GM18526 (cell line): ENCODE measurements around the gene NFKBIA.

Experiments
- POLR2A ChIP-seq: IDR thresholded peaks from 3 replicates; pipeline ENCODE4 v1.6.1; 2011; ENCODE audit not compliant: insufficient read length; ENCODE audit errors: extremely low read depth

NFKBIA gene

DNA sequence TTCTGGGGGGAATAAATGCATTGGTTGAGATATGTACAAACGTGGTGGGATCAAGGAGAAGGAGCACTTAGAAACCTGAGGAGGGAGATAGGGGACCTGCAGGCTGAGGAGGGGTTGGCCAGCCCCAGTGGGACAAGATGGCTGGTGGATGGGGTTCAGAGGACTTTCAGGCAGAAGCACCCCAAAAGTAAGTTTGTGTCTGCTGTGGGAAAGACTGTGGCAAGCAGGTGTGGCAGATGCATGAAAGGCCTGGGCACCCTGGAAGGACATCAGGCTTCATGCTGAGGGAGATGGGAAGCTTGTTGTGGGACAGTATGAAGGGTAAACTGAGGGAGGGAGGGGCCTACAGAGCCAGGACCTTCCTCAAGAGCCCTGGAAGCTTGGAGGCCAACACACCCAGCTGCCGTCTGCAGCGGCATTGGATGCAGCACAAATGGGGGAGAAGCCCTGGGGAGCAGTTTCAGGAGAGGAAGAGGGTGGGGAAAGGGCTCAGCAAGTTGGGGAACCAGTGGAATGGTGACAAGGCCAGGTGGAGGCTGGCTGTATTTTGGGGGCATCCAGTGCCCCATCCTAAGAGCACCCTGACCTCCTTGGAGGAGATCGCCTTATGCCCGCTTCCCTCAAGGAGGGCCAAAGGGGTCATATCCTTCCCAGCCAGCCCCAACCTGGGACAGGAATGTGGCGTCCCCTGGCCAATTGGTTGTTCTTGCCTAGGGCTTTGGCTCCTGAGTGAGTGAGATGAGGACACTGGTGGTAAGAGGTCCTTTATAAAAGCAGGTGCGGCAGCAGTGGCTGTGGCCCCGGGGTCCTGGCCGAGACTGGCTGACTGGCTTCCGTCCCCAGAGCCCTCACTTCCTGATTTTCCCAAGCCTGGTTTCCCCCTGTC is 20.7 kb downstream of the NFKBIA start:
- no peak for TF ChIP-seq POLR2A

DNA sequence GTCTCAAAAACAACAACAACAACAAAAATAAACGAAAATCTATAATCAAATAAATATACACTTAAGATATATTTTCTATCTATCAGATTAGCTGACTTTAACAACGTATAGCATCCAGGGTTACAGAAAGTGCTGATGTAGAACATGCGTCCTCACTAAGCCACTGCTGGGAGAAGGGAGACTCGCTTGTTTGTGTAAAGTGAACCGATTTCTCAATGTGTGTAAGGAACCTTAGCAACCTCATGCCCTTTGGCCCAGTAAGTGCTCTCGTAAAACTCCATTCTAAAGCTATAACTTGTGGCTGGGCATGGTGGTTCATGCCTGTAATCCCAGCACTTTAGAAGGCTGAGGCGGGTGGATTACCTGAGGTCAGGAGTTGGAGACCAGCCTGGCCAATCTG is 23.8 kb downstream of the NFKBIA start:
- TF ChIP-seq POLR2A = no peak

DNA sequence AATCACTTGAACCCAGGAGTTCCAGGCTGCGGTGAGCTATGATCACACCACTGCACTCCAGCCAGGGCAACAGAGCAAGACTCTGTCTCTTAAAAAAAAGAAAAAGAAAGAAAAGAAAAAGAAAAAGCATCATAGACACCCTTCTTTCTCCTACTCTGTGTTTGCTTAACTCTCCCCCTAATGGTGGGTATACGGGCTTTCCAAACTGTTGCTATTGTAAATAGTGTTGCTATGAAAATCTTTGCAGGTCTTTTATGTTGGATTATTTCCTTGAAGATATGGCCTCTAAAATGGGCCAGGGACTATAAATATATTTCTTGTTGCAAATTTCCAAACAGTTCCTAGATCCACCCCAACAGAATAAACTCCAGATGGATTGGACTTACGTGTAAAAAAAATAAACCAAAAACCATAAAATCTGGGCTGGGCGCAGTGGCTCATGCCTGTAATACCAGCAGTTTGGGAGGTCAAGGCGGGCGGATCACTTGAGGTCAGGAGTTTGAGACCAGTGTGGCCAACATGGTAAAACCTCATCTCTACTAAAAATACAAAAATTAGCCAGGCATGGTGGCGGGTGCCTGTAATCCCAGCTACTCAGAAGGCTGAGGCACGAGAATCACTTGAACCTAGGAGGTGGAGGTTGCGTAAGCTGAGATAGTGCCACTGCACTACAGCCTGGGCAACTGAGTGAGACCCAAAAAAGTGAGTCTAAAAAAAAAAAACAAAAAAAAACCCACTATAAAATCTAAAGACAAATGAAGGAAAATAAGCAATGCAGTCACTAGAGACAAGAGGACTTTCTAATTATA is 25.9 kb downstream of the NFKBIA start:
- TF ChIP-seq POLR2A = no peak

DNA sequence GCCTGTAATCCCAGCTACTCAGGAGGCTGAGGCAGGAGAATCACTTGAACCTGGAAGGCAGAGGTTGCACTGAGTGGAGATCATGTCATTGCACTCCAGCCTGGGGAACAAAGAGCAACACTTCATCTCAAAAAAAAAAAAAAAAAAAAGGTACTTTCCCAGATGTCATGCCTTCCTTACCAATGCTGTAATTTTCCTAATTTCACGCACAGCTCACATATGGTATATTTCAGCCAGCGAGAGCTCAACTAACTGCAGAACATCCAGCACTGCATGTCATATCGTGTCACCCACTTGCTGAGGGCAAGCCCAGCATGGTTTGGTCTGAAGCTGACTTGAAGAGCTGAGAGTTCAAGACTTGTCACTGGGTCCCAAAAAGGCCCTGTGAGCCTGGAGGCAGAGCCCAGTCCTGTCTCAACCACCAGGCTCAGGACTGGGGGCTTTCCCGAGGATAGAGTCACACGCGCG is 29.0 kb downstream of the NFKBIA start:
- TF ChIP-seq POLR2A = no peak

DNA sequence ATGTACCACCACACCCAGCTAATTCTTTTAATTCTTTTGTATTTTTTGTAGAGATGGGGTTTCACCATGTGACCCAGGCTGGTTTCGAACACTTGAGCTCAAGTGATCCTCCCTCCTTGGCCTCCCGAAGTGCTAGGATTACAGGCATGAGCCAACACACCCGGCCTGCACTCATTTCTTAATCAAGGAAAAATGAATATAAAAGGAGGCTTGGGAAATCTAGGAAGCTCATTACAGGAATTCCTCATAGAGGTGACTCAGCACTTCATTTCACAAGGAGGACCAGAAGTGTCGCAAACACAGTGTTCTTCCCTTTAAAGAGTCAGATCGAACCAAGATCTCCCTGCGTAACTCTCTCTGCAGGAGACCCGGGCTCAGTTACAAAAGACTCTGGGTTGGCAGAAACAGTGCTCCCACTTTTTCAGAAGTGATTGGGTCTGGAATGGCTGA is 30.3 kb downstream of the NFKBIA start:
- no peak for TF ChIP-seq POLR2A

DNA sequence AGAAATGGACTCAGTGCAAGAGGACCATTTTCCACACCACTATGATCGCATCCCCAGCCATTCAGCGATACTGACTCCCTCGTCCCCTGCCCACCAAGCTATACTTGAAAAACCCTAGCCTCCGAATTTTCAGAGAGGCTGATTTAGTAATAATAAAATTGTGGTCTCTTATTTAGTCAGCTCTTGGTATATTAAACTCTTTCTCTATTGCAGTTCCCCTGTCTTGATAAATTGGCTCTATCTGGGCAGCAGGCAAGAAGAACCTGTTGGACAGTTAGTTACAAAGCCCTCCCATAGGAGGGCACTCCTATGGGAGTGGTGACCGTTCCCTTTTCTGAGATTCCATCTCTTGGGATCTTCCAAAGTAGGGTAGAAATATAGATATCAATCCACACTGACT is 33.6 kb downstream of the NFKBIA start:
- TF ChIP-seq POLR2A = no peak

DNA sequence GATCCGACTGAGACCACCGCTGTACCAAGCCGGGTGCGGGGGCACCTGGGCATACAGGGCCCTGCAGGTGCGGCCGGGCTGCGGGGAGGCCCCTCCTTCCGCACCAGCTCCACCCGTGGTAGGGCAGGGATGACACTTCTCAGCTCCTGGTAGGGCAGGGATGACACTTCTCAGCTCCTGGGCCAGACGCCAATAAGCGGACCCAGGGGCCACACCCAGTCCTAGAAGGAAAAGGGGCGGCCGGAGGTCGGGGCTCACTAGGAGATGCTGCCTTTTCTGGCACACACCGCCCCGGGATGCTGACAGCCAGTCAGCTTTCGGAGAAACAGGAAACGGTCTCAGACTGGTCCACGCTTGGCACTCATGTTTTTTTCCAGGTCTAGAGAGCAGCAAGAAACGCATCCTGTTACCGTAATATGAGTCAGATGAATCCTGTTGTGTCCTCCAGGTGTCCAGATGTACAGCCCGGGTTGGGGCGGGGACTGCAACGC is 34.8 kb downstream of the NFKBIA start:
- no peak for TF ChIP-seq POLR2A

DNA sequence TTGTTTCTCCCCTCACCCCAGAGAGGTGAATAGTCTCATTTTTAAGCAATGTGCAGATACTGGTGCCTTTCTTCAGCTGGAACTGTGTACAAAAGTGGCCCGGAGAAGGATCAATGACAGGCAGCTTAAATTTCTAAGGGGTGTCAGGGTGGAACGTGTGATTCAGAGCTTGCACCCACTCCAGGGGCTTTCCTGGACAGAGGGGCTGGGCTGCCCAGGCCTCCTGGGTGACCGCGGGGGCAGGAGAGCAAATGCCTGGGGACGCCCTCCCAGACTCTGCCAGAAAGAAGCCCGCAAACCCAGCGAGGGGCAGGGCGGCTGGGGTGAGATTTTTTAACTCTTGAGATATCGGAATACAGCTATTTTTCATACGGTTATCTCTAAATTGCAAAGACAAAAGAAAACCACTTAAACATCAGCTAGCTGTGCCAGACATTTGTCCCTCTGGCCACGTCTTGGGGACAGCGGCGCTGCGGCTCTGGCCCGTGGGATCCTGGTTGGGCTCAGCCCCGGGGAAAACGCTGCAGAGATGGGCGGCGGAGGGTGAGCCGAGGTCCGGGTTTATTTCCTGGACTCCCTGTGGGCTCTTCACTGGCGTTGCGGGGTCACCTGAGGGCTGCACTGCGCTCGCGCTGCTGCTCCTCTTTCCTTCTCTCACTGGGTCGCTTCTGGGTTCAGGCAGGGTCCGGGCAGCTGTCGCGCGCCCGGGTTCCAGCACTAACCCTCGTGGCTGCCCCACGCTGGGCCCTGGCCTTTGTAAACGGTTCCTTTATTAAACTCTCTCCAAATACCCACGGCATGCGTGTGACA is 35.8 kb downstream of the NFKBIA start:
- TF ChIP-seq POLR2A = no peak

DNA sequence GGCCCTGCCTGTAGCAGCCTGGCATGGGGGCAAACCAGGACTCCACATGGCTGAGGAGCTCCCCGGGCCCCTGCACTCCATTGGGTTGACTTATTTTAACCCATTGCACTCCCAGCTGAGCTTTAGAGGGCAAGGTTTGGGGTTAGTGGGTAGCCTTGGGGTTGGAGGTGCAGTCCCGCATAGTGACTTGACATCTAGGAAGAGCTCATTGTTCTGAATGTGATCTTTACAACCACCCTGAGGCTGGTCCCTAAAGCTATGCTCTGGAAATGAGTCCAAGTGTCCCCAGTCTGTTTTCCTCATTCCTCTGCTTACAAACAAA is 36.4 kb downstream of the NFKBIA start:
- no peak for TF ChIP-seq POLR2A

DNA sequence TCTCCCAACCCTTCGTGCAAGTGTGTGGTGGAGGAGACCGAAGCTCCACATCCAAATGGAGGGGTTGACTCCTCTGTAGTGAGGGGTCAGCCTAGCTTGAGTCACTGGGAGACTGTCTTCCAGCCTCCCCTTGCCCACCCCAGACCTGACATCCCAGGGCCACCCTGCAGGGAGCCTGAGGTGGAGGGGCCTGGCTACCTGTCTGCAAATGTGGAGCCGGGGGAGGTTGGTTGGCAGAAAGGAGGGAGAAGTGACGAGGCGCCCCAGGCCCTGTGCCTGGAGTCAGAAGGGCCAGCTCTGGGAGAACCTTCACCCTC is 37.5 kb downstream of the NFKBIA start:
- no peak for TF ChIP-seq POLR2A

DNA sequence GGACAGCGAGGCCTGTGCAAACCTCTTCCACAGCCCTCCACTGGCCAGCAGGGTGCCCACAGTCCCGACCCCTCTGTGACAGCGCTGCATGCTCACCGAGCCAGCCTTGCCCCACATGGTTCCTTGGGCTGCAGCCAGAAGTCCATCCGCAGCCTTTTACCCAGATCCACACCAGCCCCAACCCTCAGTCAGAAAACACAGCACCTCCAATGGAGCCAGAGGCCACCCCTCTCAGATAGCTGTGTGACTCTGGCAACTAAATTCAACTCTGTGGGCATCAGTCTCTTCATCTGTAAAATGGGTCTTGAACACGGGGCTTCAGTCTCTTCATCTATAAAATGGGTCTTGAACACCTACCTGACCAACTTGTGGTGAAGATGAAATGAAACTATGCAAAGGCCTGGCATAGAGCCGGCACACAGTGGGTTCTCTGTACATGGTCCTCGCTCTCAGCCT is 38.0 kb downstream of the NFKBIA start:
- TF ChIP-seq POLR2A = no peak

DNA sequence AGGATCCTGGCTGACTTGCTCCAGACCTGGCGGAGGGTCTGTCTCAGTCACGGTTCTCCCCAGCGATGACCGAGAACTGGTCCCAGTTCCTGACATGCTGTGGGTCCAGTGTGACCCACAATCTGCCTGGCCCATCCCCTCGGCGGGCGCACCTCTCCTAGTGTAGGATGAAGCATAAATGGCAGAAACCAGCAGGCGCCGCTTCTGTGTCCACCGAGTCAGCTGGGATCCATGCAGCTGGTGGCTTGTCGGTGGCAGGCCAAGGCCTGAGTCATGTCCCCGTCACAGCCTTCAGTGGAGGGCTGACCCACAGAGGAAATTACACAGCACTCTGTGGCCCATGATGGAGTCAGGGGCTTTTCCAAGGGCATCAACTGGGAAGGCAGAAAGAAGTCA is 38.5 kb downstream of the NFKBIA start:
- no peak for TF ChIP-seq POLR2A

DNA sequence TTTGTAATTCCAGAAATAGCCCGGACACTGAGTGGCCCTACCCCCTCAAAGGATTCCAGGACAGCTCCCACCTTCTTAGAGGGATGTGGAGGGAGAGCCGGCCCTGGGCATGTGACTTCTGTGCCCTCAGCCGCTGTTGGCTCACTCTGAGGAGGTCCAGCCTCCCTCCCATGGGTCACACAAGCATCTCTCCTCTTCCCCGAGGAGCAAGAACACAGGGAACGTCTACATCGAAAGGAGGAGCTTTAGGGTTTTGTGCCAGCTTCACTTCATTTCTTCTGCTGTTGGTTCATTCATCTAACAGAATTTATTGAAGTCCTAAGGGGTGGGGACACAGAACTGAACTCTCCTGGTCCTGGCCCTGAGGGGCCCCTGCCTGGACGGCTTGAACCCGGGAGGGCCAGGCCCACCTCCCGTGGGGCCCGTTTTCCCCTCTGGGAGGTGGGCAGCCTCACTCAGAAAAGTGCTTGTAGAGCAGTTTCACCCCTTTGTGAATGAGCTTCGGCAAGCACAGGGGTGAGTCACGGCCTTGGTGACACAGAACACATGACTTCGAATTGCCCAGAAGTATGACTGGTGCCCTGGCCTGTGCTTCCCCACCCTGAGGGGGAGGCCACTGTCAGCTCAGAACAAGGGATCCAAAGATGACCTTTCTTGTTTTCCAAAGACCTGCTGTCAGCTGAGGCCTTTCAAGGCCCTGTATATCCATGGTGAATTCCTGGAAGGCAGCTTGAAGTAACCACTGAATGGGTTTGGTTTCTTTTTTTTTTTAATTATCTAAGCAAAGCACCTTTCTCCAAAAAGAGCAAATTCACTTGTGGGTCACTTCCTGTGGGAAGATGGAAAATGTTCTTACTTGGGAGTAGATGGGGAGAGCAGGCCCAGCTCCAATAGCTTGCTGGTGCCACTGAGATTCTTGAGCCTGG is 39.2 kb downstream of the NFKBIA start:
- no peak for TF ChIP-seq POLR2A

DNA sequence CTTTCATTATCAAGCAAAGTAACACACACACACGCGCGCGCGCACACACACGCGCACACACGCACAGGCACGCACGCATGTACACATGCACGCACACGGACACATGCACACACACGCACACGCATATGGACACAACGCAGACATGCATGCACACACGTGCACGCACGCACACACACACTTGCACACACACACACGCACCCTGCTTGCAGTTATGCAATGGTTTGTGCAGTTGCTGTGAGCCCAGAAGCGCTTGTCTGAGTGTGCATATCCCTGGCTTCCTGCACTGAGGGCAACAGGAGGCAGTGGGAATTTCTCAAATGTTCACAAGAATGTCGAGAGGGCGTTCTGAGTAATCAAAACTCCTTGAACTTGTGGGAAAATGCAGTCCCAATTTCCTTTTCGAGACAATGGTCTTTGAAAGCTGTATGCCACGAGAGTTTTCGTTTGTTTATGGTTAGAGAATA is 41.6 kb downstream of the NFKBIA start:
- TF ChIP-seq POLR2A = no peak
